Measurements from ENCODE around the gene CD82. TPM values are rescaled to one million over a fixed set of nuclear protein-coding genes. Genes with fewer than 3 reads are reported as not detected.

Gene CD82
- total RNA-seq, 1 donor from 2014 or later: 14.9 TPM

- DNase-seq (ENCODE audit: low read depth in 2 of 2): no peak
Observed at GRCh38 chr11:44615913-44616791, 50.7 kb downstream of the CD82 start.

GRCh38 chr11:44617671-44618461 lies 52.4 kb downstream of the CD82 start:
- no peak for DNase-seq (ENCODE audit: low read depth in 2 of 2)

GRCh38 chr11:44618561-44619425 lies 53.3 kb downstream of the CD82 start:
- no peak for DNase-seq (ENCODE audit: low read depth in 2 of 2)

GRCh38 chr11:44620328-44620725 lies 54.9 kb downstream of the CD82 start:
- no peak for DNase-seq (ENCODE audit: low read depth in 2 of 2)

- peak in 1 of 2 donors; percentile 66 for DNase-seq (ENCODE audit: low read depth in 2 of 2)
Observed at GRCh38 chr11:44621140-44621681, 55.7 kb downstream of the CD82 start.

- no peak for DNase-seq (ENCODE audit: low read depth in 2 of 2)
Observed at GRCh38 chr11:44621784-44622183, 56.3 kb downstream of the CD82 start.

- no peak for DNase-seq (ENCODE audit: low read depth in 2 of 2)
Observed at GRCh38 chr11:44622190-44622650, 56.8 kb downstream of the CD82 start.

GRCh38 chr11:44622721-44623258 lies 57.3 kb downstream of the CD82 start:
- DNase-seq (ENCODE audit: low read depth in 2 of 2): no peak

GRCh38 chr11:44623341-44623730 lies 57.9 kb downstream of the CD82 start:
- peak; percentile 84 to 87 for DNase-seq (ENCODE audit: low read depth in 2 of 2)

- peak in 1 of 2 donors; percentile 43 for DNase-seq (ENCODE audit: low read depth in 2 of 2)
Observed at GRCh38 chr11:44623731-44624491, 58.4 kb downstream of the CD82 start.

GRCh38 chr11:44624761-44625221 lies 59.3 kb downstream of the CD82 start:
- no peak for DNase-seq (ENCODE audit: low read depth in 2 of 2)

GRCh38 chr11:44625759-44626523 lies 60.5 kb downstream of the CD82 start:
- DNase-seq (ENCODE audit: low read depth in 2 of 2): peak in 1 of 2 donors; percentile 89

- no peak for DNase-seq (ENCODE audit: low read depth in 2 of 2)
Observed at GRCh38 chr11:44626645-44627044, 61.2 kb downstream of the CD82 start.

- no peak for DNase-seq (ENCODE audit: low read depth in 2 of 2)
Observed at GRCh38 chr11:44627165-44627789, 61.8 kb downstream of the CD82 start.

GRCh38 chr11:44627911-44628729 lies 62.7 kb downstream of the CD82 start:
- DNase-seq (ENCODE audit: low read depth in 2 of 2): peak; percentile 59 to 75

GRCh38 chr11:44628730-44629700 lies 63.6 kb downstream of the CD82 start:
- DNase-seq (ENCODE audit: low read depth in 2 of 2): no peak
